D341Med (cell line): ENCODE results near the gene REXO1.
"Not testable (repeated sequence)": the region's sequence is repeated elsewhere in the genome, so short reads cannot be mapped to it uniquely, and the experiment has no call there.

ENCODE experiments used
- DNase-seq: peaks from one replicate; pipeline ENCODE4 v3.0.0; 2012; ENCODE audit warnings: low spot score

REXO1 gene

DNA sequence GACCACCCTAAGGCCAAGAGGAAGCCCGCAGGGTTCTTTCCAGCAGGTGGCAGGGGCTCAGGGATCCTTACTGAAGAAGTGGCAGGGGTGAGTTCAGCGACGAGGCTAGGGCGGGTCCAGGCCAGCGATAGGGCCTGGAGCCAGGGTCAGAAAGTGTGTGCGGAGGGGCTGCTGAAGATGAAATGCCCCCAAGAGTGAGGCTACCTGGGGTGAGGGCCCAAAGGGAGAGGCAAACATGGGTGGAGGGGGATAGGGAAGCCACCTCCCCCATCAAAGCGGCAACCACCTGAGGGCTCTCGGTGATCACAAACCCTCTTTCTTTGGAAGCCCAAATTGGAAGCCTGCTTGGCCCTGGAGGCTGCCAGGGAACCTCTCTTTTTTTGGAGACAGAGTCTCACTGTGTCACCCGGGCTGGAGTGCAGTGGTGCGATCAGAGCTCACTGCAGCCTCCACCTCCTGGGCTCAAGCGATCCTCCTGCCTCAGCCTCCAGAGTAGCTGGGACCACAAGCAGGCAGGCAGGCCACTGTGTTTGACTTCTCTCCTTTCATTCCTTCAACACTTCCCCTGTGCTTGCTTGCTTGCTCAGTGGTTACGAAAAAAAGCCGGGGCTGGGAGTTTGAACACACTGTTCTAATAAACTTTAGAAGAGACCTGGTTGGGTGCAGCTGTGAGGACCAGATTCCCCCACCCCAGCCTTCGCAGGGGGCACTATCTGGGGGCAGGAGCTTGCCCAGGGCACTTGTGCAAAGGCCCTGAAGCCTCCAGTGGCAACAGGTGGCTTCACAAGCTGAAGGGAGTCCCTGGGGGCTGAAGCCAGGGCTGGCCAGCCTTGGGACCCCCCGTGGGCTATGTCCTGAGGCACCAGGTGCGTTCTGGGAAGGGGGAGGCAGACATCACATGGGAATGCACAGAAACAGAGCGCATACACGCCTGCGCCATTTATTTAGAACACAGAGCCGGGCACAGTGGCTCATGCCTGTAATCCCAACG lies 34.8 kb downstream of the REXO1 start:
- no peak for DNase-seq

DNA sequence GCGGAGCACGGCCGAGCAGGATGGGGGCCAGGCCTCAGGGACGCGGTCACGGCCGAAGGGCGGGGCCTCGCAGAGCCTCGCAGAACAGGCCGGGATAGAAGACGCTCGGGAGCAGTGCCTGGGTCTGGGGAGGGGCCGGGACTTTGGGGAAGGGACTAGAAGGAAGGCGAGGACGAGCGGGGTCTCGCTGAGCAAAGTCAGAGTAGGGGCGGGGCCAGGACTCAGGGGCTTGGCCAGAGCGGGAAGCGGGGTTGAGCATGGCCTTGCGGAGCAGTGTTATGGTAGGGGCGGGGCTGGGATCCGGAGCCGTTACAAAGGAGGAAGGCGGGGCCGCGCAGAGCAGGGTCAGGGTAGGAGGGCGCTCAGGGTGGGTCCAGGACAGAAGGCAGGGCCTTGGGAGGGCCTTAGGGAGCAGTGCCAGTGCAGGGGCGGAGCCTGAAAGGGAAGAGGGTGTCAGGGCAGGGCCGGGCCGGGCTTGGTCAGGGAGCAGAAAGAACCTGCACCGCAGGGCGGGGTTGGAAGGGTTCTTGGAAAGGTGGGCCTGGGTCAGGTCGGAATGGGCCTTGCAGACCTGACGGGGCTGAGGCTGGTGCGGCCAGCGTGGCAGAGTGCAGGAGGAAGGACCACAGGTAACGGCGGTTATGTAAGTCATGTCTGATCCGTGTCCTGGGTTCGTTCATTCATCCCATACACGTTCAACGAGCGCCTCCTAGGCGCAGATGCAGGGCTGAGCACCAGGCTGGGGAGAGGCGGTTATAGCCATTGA lies 35.7 kb downstream of the REXO1 start:
- peak; percentile 96 for DNase-seq

DNA sequence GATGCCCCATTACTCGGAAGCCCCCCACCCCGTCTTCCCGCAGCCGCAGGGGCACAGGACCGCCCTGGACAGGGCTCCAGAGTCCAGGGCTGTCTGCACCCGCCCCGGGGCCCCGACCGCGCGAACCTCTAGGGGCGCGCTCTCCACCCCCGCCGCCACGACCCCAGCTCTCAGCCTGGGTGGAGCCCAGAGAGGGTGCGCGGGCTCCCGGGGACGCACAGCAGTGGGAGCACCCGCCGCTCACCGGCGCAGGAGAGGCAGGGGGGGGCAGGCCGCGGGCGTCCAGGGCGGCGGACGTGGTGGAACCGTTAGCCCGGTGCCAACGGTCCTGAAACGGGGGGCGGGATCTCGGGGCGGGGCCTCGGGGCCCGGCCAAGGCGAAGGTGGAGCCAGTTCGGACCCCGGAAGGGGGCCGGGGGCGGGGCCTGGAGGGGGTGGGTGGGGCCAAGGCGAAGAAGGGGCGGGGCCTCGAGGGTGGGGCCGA lies 36.3 kb downstream of the REXO1 start, which contains the start of gene ATP8B3:
Gene ATP8B3 (minus strand): TSS at position 335 of the 484 bp plus-strand sequence. CDS start 540 bp downstream, outside the sequence.
- DNase-seq = no peak

DNA sequence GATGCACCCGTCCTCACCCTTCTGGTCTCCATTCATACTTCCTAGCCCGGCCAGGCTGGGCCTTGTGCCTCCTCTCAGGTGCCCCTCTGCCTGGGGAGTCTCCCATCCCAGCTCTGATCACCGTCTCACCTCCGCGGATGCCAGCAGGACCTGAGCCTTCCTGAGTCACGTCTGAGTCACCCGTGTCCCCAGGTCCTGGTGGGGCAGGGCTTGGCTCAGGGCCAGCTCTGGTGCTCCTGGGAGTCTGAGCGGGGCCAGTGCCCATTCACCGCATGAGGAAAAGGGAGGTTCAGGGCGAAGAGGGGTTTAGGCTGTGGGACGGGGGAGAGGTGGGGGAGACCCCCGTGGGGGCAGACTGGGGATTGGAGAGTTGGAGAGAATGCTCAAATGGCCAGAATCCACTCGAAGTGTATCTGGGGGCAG lies 36.8 kb downstream of the REXO1 start:
- DNase-seq = no peak

DNA sequence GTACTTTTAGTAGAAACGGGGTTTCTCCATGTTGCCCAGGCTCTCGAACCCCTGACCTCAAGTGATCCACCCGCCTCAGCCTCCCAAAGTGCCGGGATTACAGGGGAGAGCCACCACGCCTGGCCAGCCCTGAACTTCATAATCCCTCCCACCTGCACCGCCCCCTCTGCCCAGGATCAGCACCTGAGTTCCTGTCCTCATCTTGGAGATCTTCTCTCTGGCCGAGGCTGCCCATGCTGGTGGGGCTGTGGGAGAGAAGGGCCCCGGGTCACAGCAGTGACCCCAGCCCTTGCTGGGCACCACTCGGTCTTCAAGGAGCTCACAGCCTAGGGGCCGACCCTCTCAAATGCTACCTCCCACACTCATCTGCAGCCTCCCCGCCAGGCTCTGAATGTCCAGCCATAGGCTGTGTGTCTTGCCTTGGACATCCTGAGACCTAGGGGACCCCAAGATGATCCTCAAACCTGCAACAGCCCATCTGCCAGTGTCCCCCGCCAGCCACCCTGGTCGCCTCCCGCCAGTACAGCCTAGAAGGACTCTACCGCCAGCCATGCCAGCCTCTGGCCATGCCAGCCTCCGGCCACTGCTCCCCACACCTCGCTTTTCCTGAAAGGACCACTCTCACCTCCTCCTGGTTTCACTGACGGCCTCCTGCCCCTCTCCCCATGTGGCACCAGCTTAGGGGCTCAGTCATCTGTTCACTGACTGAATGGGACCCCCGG lies 37.7 kb downstream of the REXO1 start:
- DNase-seq = no peak

DNA sequence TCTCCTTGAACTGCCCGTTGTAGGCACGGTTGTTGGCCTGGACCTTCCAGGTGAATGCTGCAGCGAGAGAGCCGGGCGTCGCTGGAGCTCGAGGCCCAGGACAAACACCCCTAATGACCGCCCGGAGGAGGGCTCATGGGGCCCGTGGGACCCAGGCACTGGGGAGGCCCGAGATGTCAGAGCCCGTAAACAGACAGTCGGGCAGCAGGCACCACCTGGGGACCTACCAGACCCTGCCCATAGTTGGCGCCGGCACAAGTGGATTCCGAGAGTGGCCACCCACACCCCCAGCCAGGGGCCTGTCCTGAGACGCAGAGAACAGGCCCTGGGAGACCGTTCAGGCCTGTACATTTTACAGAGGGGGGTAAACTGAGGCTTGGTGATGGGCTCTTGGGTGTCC lies 38.6 kb downstream of the REXO1 start:
- no peak for DNase-seq

DNA sequence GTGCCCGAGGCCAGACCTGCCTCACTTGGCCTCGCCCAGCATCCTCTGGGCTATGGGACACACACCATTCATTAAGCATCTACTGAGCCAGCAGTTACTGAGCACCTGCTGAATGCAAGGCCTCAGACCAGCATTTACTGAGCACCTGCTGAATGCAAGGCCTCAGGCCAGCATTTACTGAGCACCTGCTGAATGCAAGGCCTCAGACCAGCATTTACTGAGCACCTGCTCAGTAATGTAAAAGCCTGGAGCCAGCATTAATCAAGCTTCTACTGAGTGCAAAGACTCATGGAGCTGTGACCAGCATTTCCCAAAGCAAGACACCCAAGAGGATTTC lies 39.9 kb downstream of the REXO1 start:
- DNase-seq = no peak

DNA sequence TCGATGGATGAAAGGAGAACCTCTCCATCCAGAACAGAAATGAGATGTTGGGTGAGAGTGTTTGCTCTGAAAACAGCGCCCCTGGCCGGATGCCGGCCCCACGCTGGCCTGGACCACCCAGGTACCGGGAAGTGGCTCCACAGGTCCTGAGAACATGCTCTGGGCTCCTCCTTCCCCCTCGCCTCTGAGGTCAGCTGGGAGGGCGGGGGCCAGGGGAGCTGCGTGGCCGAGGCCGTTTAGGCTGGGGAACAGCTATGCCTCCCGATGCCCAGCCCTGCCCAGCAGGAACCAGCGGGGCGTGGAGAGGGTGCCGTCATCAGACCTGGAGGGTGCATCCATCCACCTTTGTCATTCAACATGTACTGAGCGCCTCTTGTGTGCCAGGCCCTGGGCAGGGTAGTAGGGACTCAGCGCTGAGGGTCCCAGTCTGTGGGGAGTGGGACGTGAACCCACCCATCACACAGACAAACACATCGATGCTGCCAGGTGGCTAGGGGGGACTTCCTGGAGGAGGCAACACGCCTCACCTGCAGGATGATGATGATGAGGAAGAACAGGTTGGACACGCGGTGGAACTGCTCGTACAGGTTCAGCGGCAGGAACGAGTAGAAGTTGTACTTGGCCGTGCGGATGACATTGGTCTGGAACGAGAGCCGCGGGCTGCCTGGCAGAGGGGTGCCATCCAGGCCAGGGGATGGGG lies 40.4 kb downstream of the REXO1 start:
- no peak for DNase-seq

DNA sequence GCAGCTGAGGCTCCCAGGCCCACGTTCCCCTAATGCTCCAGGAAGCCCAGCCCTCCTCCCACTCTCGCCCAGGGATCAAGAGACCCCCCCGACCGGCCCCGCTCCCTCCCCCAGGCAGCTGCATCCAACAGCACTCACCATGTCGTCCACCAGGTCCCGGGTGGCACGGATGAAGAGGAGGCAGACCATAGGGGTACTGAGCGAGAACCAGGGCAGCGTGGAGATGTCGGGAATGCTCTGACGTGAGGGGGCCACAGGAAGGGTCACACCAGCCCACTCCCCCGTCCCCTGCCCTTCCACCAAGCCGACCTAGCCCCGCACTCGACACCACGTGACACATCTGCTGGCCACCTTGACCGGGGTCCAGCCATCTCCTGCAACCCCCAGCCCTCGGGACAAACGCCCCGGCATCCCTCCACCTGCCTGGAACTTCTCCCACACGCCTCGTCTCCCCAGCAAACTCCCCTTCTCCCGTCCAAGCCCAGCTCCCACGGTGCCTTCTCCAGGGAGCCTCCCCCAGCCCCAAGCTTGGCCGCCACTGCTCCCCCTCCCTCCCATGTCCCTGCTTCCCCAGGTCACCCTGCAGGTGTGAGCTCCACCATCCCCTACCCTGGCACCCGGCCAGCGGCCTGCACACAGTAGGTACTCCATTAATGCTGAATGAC lies 41.1 kb downstream of the REXO1 start:
- no peak for DNase-seq

DNA sequence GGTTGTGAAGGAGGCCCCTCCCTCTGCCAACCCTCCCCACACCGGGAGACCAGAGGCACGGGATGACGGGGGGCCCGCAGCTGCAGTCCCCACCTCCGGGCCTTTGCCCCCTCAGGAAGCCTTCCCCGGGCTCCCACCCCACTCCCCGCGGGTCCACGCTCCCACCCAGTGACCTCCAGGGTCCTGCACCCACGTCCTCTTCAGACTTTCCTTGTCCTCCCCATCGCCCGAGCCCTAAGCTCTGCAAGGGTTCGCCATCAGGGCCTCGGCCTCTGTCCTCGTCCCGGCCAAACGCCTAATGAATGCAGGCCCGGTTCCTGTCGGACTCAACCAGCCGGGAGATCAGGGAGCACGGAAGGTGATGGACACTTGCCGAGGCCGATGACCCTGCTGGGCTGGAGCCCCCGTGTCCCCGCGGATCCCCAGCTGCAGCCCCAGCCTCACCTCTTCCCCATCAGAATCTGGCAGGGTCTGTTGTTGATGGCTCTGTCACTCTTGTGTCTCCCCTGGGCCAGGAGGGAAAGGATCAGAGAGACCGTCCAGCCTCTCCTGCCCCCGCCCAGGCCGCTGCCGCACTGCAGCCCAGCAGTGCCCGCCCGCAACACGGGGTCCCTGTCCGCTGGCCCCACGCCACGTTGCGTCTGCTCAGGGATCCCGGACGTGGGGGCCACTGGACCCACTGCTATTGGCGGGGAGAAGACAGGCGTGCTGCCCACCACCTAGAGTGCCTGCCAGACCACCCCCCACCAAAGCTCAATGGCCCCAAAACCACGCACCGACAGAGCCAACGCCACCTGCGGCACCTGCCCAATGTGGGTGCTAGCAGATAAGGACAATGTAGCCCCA lies 41.9 kb downstream of the REXO1 start:
- no peak for DNase-seq

DNA sequence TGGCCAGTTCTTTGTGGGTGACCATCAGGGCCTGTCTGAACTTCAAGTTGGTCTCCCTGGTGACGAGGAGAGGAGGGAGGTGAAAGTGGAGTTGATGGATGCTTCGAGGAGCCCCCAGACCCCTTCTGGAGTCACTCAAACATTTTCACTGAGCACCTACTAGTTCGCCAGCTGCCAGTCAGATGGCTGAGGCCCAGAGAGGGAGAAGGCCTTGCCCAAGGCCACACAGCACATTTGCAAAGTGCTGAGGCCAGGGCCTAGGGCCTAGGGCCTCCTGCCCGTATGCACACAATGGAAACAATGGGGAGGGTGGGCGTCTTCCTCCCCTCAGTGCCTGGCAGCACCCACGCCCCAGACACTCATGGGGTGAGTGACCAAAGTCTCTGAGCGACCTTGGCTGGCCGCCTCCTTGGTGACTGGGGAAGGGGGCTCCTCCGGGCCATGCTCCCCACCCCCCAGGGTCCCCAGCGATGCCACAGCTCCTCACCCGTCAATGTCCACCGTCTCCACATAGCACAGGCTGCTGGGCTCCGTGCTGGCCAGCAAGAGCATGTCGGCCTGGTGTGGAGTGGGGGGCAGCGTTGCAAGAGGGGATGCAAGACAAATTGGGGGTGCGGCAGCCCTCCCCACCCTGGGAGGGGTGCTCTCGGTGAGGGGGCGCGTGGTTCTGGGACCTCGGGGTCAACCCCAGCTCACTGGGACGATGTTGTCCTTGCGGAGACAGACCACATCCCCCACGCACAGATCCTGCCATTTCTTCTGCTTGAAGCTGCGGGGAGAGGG lies 42.7 kb downstream of the REXO1 start:
- DNase-seq = no peak

DNA sequence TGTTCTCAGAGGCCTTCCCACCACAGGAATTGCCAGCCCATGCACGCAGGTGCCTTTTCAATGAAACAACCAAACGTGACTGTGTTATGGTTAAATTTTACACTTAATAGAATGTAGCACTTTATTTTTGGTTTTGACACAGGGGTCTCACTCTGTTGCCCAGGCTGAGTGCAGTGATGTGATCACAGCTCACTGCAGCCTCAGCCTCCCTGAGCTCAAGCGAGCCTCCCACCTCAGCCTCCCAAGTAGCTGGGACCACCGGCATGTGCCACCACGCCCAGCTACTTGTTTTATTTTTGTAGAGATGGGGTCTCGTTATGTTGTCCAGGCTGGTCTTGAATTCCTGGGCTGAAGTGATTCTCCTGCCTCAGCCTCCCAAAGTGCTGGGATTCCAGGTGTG lies 43.4 kb downstream of the REXO1 start:
- DNase-seq = no peak

DNA sequence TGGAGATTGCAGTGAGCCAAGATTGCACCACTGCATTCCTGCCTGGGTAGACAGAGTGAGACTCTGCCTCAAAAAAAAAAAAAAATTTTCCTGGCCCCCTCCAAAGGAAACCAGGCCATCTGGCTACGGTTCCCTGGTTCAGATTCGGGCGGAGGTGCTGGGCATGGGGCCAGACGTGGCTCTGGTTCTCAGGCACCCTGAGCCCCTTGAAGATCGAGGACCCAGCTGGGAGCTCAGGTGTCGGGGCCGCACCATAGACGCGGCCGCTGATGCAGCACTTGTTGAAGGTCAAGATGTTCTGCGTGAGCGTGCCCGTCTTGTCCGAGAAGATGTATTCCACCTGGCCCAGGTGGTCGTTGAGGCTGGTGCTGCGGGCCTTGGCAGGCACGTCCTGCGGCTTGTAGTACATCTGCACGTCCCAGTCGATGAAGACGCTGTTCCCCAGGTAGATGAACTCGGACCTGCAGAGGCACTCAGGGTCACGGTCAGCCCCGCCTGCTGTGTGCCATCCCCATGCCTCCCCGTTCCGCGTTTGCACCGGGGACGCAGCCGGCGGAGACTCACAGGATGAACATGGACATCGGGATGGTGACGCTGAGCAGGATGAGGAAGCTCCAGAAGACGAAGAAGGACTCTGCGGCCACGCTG lies 48.5 kb downstream of the REXO1 start:
- DNase-seq = no peak

DNA sequence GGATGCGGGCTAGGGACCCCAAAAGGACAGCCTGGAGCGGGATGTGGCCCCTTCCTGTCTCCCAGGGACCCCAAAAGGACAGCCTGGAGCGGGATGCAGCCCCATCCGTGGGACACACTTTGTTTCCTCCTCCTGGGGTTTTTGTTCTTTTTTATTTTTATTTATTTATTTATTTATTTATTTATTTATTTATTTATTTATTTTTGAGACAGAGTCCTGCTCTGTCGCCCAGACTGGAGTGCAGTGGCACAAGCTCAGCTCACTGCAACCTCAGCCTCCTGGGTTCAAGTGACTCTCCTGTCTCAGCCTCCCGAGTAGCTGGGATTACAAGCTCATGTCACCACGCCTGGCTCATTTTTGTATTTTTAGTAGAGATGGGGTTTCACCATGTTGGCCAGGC lies 51.0 kb downstream of the REXO1 start:
- not testable (repeated sequence) for DNase-seq

DNA sequence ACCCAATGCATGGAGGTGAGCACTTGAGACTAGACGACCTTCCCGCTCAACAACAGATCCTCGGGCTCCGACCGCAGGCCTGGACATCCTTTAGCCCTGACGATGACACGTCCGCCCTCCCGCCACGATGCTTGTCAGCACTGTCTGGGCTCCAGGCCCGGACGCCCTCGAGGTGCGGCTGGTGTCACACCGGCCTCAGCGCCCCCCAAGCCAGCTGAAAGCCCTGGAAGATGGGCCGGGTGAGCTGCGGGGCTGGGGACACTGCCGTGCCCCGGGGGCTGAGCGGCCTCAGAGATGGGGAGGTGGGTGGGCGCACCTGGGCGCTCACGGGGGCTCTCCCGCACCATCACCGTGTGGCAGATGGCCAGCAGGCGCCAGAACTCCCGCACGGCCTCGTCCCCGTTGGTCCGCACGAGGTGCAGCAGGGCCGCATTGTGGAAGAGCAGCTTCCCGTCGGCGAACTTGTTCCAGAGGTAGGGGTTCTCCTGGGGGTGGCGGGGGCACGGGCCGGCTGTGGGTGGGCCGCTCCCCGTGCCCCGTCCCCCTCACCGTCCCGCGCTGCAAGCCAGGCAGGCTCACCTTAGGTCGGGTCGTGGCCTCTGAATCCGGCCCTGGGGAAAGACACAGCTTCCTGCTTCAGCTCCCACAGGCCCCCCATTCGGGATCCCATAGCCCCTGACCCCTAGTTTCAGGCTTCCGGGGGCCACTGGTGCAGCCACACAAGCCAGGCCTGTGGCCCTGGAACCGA lies 51.7 kb downstream of the REXO1 start:
- DNase-seq = no peak

DNA sequence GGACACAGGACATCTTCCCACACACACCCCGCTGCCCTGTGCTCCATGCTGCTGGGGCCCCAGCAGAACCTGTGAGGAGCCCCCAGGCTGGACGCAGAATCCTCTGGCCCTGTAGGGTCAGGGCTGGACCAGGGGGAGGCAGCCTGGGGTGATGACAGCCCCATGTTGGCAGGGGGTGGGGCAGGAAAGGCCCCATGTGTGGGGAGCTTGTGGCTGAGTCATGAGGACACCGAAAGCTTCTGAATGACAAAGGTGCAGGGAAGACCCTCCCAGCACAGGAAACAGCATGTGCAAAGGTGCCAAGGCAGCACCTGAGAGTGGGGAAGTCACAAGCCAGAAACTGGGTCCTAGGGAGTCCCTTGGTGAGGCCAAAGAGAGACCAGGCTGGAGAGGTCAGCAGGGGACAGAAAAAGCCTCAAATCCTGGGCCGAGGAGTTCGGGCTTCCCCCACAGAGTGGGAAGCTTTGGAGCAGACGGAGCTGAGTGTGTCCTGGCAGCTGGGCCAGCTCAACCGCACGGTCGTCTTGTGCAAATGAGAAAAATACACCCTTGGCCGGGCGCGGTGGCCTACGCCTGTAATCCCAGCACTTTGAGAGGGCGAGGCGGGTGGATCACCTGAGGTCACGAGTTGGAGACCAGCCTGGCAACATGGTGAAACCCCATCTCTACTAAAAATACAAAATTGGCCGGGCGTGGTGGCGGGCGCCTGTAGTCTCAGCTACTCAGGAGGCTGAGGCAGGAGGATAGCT lies 53.7 kb downstream of the REXO1 start:
- no peak for DNase-seq

DNA sequence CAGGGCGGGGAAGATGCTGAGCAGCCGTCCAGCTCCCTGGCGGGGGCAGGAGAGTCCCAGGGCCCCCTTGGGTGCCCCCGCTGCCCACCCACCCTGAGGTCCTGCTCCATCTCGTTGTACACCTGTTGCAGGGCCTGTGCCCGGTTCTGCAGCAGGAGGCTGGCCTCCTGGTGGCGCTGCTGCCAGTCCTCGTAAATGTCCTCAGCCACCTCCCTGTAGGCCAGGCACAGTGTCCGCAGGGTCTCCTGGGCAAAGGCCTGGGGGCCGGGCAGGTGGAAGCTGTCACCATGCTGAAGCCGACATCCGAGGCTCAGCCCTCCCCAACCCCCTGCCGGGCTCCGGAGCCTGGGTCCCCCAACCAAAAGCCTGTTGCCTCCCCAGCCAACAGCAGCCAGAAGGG lies 56.4 kb downstream of the REXO1 start:
- no peak for DNase-seq
